ENCODE results near the gene TM6SF1.
"Not testable (repeated sequence)": the region's sequence is repeated elsewhere in the genome, so short reads cannot be mapped to it uniquely, and the experiment has no call there.

TM6SF1 gene

DNA sequence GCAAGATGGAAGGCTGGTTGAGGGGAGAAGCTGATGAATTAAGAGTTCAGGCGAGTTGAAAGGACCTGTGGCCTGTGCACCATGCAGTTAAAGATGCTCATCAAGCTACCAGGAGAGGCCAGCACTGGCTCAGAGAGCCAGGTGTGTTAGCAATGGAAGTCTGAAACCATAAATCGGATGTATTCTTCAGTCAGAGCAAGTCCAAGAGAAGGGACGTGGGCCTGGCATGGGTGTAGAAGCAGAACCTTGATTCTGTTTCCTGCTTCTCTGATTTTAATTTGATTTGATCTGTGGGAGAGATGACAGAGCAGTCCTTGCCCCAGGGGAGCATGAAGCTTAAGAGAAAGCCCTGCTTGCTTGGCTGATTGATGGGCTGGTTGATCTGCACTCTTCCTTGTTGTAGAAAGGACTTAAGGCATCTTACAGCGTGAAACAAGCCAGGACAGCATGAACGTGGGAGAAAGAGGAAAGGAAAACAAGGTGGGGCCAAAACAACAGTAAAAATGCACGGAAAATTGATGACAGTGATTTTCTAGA is 10.9 kb downstream of the TM6SF1 start:
- Mint-ChIP-seq H3K9me3 (no peaks in the 10 kb centered on the region), H3K27me3 (no peaks in the 10 kb centered on the region), H3K27ac (no peak overlapping the region), H3K36me3 (ENCODE audit: low read depth) (no peaks in the 10 kb centered on the region), H3K4me1 (ENCODE audit: low read depth) (peaks cover 4% of the 10 kb centered on the region), H3K4me3 (no peak overlapping the region)
- DNase-seq = no peak

GRCh38 chr15:83118968-83119367 is 11.5 kb downstream of the TM6SF1 start:
- Mint-ChIP-seq H3K4me1 (ENCODE audit: low read depth) (peaks cover 4% of the 10 kb centered on the region), H3K36me3 (ENCODE audit: low read depth) (no peaks in the 10 kb centered on the region), H3K27me3 (no peaks in the 10 kb centered on the region), H3K4me3 (no peak overlapping the region), H3K9me3 (no peaks in the 10 kb centered on the region), H3K27ac (no peak overlapping the region)
- DNase-seq = no peak

DNA sequence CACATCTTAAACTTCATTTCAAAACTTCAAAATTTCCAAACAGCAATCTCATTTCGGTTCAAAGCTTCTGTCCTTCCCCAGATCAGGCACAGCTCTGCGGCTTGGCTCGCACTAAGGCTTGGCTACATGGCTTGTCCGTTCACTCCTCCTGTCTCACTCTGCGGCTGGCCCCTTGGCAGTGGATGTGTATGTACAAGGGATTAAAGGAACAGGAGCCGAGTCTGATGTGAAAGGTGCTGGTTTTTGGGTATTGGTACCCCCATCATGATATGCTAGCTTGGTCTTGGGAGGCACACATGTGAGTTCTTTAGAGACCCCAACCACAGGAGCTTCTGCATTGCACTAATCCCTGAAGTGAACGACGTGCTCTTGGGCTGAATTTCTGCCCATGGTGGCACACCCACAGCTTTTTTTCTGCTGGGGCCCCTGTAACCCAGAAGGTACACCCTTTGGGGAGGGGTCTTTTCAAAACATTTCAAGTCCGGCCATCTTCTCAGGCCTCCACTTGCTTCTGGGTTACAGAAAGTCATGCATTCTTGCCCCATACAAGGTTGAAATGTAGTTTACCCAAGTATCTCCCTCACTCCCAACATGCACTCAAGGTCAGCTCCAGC is 12.6 kb downstream of the TM6SF1 start:
- H3K9me3 Mint-ChIP-seq = no peaks in the 10 kb centered on the region

DNA sequence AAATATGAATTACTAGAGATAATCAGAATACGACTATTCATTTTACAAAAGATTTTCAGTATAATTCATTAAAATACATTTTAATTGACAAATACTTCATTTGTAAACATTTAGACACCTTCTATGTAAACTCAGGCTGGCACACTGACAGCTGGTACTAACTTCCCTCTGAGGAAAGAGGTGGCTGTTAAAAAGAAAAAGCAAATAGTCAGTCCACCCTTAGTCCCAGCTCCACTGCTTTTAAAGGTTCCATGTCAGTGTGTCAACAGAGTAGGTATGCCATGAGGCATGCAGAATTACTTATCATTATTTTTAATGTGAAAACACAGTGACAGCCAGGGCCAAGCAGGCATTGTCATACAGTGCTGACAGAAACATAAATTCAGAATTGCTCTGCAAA is 16.1 kb downstream of the TM6SF1 start:
- Mint-ChIP-seq H3K4me3 (no peak overlapping the region), H3K36me3 (ENCODE audit: low read depth) (no peaks in the 10 kb centered on the region), H3K4me1 (ENCODE audit: low read depth) (no peaks in the 10 kb centered on the region), H3K27ac (no peak overlapping the region), H3K27me3 (peaks cover 4% of the 10 kb centered on the region), H3K9me3 (no peaks in the 10 kb centered on the region)
- no peak for DNase-seq

More for the DNA sequence above, 12.6 kb downstream of the TM6SF1 start:
- peaks cover 4% of the 10 kb centered on the region for H3K27me3 Mint-ChIP-seq
- H3K4me3 Mint-ChIP-seq = no peak overlapping the region
- DNase-seq = no peak
- no peaks in the 10 kb centered on the region for H3K36me3 Mint-ChIP-seq (ENCODE audit: low read depth)
- H3K27ac Mint-ChIP-seq = no peak overlapping the region
- peaks cover 4% of the 10 kb centered on the region for H3K4me1 Mint-ChIP-seq (ENCODE audit: low read depth)

- Mint-ChIP-seq H3K4me3 (no peak overlapping the region), H3K36me3 (ENCODE audit: low read depth) (no peaks in the 10 kb centered on the region), H3K27ac (no peak overlapping the region), H3K4me1 (ENCODE audit: low read depth) (no peaks in the 10 kb centered on the region), H3K27me3 (peaks cover 4% of the 10 kb centered on the region), H3K9me3 (no peaks in the 10 kb centered on the region)
- DNase-seq = no peak
These were observed 20.2 kb downstream of the TM6SF1 start for GRCh38 chr15:83127547-83128150.

GRCh38 chr15:83129791-83130190 is 22.3 kb downstream of the TM6SF1 start:
- DNase-seq = no peak
- Mint-ChIP-seq H3K9me3 (no peaks in the 10 kb centered on the region), H3K36me3 (ENCODE audit: low read depth) (no peaks in the 10 kb centered on the region), H3K4me3 (no peak overlapping the region), H3K4me1 (ENCODE audit: low read depth) (no peaks in the 10 kb centered on the region), H3K27me3 (peaks cover 3% of the 10 kb centered on the region), H3K27ac (no peak overlapping the region)

GRCh38 chr15:83132861-83133523 is 25.5 kb downstream of the TM6SF1 start:
- no peak for DNase-seq
- Mint-ChIP-seq H3K4me3 (no peak overlapping the region), H3K4me1 (ENCODE audit: low read depth) (no peaks in the 10 kb centered on the region), H3K27ac (no peak overlapping the region), H3K9me3 (no peaks in the 10 kb centered on the region), H3K27me3 (peaks cover 5% of the 10 kb centered on the region), H3K36me3 (ENCODE audit: low read depth) (no peaks in the 10 kb centered on the region)

GRCh38 chr15:83142151-83142550 is 34.7 kb downstream of the TM6SF1 start:
- not testable (repeated sequence) for H3K4me1 Mint-ChIP-seq (ENCODE audit: low read depth); H3K27ac Mint-ChIP-seq; H3K9me3 Mint-ChIP-seq; DNase-seq; H3K36me3 Mint-ChIP-seq (ENCODE audit: low read depth); H3K4me3 Mint-ChIP-seq
- H3K27me3 Mint-ChIP-seq = peaks cover 15% of the 10 kb centered on the region

- Mint-ChIP-seq H3K9me3 (no peaks in the 10 kb centered on the region), H3K4me3 (no peak overlapping the region), H3K27ac (no peak overlapping the region), H3K27me3 (peaks cover 12% of the 10 kb centered on the region), H3K36me3 (ENCODE audit: low read depth) (no peaks in the 10 kb centered on the region), H3K4me1 (ENCODE audit: low read depth) (no peaks in the 10 kb centered on the region)
- DNase-seq = no peak
These were observed 37.3 kb downstream of the TM6SF1 start for GRCh38 chr15:83144771-83145170.

DNA sequence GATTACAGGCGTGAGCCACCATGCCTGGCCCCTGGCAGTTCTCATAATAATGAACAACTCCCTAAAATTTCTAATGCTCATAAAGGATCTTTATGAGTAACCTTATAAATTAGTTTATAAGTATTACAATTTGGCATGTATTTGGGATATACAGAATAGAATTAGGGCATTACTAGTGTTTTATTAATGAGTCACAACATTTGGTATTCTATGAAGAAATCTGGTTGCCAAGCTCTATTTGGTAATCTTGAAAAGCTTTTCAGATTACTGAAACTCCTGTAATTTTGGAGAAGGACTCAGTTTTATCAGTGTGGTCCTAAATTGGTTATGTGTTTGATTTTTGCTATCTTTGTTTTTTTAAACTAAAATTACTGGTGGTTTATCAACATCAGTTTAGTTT is 45.8 kb downstream of the TM6SF1 start:
- no peaks in the 10 kb centered on the region for H3K9me3 Mint-ChIP-seq
- no peak overlapping the region for H3K27ac Mint-ChIP-seq
- H3K4me3 Mint-ChIP-seq = no peak overlapping the region
- no peaks in the 10 kb centered on the region for H3K36me3 Mint-ChIP-seq (ENCODE audit: low read depth)
- DNase-seq = no peak
- H3K27me3 Mint-ChIP-seq = peaks cover 5% of the 10 kb centered on the region
- H3K4me1 Mint-ChIP-seq (ENCODE audit: low read depth) = peaks cover 5% of the 10 kb centered on the region

DNA sequence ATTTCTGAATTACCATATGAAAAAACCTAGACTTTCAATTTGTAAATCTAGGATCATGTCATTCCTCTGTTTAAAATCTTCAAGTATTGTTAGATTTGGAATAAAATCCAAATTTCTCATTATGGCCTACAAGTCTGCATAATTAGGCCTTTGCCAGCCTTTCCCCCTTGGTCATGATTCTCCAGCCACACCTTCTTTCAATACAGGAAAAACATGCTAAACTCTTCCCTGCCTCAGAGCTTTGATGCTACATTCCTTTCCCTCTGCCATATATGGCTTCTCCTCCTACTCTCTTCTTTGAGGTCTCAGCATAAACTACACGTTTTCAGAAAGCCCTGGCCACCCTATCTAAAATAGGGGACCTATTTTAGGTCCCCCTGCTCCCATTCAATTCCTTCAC is 48.5 kb downstream of the TM6SF1 start:
- no peaks in the 10 kb centered on the region for H3K9me3 Mint-ChIP-seq
- DNase-seq = no peak
- H3K4me3 Mint-ChIP-seq = no peak overlapping the region
- peaks cover 25% of the 10 kb centered on the region for H3K27me3 Mint-ChIP-seq
- no peaks in the 10 kb centered on the region for H3K36me3 Mint-ChIP-seq (ENCODE audit: low read depth)
- no peak overlapping the region for H3K27ac Mint-ChIP-seq
- H3K4me1 Mint-ChIP-seq (ENCODE audit: low read depth) = peaks cover 8% of the 10 kb centered on the region

DNA sequence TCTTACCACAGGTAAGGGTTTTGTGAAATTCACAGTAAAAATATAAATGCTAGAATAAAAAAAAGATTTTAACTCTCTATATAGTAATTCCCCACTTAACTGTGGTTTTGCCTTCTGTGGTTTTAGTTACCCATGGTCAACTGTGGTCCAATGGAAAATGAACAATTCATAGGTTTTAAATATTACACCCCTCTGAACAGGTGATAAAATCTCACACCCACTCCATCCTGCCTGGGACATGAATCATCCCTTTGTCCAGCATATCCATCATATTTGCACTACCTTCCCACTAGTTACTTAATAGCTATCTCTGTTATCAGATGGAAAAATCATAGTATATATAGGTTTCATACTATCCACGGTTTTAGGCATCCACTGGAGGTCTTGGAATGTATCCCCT is 50.9 kb downstream of the TM6SF1 start:
- H3K27ac Mint-ChIP-seq = no peak overlapping the region
- H3K4me1 Mint-ChIP-seq (ENCODE audit: low read depth) = peaks cover 15% of the 10 kb centered on the region
- H3K9me3 Mint-ChIP-seq = no peaks in the 10 kb centered on the region
- H3K36me3 Mint-ChIP-seq (ENCODE audit: low read depth) = no peaks in the 10 kb centered on the region
- H3K27me3 Mint-ChIP-seq = peaks cover 41% of the 10 kb centered on the region
- no peak overlapping the region for H3K4me3 Mint-ChIP-seq
- no peak for DNase-seq

DNA sequence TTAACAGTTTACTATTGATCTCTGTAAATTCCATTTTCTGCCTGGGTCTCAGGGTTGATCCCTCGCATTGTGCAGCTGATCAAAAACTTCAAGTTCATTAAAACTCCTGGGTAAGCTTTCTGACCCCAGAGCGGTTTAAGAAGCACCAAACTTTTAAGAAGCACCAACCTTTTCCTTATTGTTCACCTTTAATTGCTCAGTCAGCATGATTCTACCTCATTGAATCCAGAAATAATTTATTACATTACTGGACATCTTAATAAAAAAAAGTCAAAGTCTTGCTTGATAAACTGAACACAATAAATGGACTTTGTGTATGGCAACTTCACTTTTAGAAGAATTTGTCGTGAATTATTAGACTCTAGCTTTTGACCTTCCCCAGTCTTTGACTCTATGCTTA is 53.3 kb downstream of the TM6SF1 start:
- Mint-ChIP-seq H3K27me3 (peaks cover 53% of the 10 kb centered on the region), H3K36me3 (ENCODE audit: low read depth) (no peaks in the 10 kb centered on the region), H3K9me3 (peaks cover 8% of the 10 kb centered on the region), H3K4me3 (no peak overlapping the region), H3K27ac (no peak overlapping the region), H3K4me1 (ENCODE audit: low read depth) (peaks cover 22% of the 10 kb centered on the region)
- DNase-seq = no peak

DNA sequence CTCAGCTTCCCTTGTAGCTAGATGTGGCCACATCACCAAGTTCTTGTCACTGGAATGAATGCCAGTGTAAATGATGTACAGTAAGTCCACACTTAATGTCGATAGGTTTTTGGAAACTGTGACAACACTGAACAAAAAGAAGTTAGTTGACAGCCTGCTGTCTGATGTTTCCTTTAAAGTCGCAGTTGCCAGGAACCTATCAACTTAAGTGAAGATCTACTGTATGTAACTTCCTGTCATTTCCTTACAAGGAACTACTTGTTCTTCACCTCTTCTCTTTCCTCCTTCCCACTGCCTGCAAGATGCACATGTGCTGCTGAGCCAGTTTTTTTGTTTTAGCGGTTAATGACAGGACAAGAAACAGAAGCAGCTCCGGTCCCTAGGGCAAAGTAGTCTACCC is 55.6 kb downstream of the TM6SF1 start:
- Mint-ChIP-seq H3K27ac (no peak overlapping the region), H3K4me1 (ENCODE audit: low read depth) (peaks cover 18% of the 10 kb centered on the region), H3K9me3 (peaks cover 15% of the 10 kb centered on the region), H3K4me3 (no peak overlapping the region), H3K36me3 (ENCODE audit: low read depth) (no peaks in the 10 kb centered on the region), H3K27me3 (peaks cover 59% of the 10 kb centered on the region)
- no peak for DNase-seq

DNA sequence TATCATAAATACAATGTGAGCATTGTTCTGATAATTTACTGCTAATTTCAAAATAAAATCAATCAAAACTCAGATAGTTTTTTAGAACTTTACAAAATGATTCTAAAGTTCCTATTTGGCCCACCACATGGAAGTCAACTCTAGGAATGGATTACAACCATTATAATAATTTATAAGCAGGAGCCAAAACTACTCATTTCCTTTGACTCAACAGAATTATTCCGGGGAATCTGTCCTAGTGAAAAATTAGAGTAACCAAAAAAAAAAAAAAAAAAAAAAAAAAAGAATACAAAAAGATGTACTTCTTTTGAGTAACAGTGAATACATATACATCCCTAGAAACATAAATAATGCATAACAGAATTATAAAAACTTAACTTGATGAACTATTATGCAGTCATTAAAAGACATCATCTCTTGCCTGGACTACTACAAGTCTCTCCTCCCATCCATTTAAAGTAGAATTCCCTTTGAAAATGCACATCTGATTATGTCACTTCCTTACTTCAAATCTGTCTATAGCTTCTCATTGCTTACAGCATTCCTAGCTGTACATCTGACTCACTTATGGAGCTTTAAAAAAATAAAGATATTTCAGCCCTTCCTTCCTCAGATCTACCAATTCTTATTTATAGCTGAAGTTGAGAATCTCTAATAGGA is 56.8 kb downstream of the TM6SF1 start:
- Mint-ChIP-seq H3K27ac (no peak overlapping the region), H3K4me1 (ENCODE audit: low read depth) (peaks cover 15% of the 10 kb centered on the region), H3K4me3 (no peak overlapping the region), H3K36me3 (ENCODE audit: low read depth) (no peaks in the 10 kb centered on the region), H3K9me3 (peaks cover 15% of the 10 kb centered on the region), H3K27me3 (peaks cover 62% of the 10 kb centered on the region)
- no peak for DNase-seq
